Colonic mucosa (tissue), 4 donors: Measurements from ENCODE around the gene DHRS4. TPM values are rescaled to one million over a fixed set of nuclear protein-coding genes. Genes with fewer than 3 reads are reported as not detected.

Experiments
- DNase-seq: peaks from one replicate; pipeline ENCODE4 v3.0.0-alpha.2; 2020
- H3K27ac ChIP-seq: fragments of 200-600 bp; one replicate; pipeline ENCODE4 v1.8.0; 2021
- H3K27me3 ChIP-seq: fragments of 200-600 bp; one replicate; pipeline ENCODE4 v1.8.0; 2021
- H3K36me3 ChIP-seq: fragments of 200-600 bp; one replicate; pipeline ENCODE4 v1.8.0; 2021
- H3K4me1 ChIP-seq: fragments of 200-600 bp; one replicate; pipeline ENCODE4 v1.8.0; 2021; ENCODE audit warnings: mild to moderate bottlenecking
- H3K4me3 ChIP-seq: fragments of 200-600 bp; one replicate; pipeline ENCODE4 v1.8.0; 2021
- H3K9ac ChIP-seq, 2 donors: one replicate each; pipeline ENCODE4 v1.7.0; 2013; ENCODE audit warnings: control low read depth in 2 of 2, low read depth in 2 of 2, low read length in 2 of 2
- H3K9me3 ChIP-seq: fragments of 200-600 bp; one replicate; pipeline ENCODE4 v1.8.0; 2021
- CTCF ChIP-seq: fragments of 200-600 bp; IDR thresholded peaks from one replicate; pipeline ENCODE4 v1.8.0; 2022; ENCODE audit warnings: antibody characterized with exemption, mild to moderate bottlenecking
- intact Hi-C: fragments of 100-400 bp; cut with DNase I; formaldehyde crosslinking; loops from one replicate; pipeline ENCODE4 v1.14.1; 2022
- total RNA-seq, 2 donors: library from RNA; stranded (reverse); fragmentation: NEBNext Ultra II Directional in 1 of 2; extraction: Animal tissue kit (Norgen Biotek cat#: 25700) in 1 of 2; gene quantifications; one replicate each; pipeline ENCODE4 v1.2.1, GENCODE V29; 2021
- donor health status: healthy.
- donor health status: DM: no; HTN: no; CAD: no.
- donor health status: DM: no; HTN: no; CAD: no.

DHRS4 gene
- total RNA-seq, result 10 to 100 TPM; 34.0 to 74.4 TPM

DNA sequence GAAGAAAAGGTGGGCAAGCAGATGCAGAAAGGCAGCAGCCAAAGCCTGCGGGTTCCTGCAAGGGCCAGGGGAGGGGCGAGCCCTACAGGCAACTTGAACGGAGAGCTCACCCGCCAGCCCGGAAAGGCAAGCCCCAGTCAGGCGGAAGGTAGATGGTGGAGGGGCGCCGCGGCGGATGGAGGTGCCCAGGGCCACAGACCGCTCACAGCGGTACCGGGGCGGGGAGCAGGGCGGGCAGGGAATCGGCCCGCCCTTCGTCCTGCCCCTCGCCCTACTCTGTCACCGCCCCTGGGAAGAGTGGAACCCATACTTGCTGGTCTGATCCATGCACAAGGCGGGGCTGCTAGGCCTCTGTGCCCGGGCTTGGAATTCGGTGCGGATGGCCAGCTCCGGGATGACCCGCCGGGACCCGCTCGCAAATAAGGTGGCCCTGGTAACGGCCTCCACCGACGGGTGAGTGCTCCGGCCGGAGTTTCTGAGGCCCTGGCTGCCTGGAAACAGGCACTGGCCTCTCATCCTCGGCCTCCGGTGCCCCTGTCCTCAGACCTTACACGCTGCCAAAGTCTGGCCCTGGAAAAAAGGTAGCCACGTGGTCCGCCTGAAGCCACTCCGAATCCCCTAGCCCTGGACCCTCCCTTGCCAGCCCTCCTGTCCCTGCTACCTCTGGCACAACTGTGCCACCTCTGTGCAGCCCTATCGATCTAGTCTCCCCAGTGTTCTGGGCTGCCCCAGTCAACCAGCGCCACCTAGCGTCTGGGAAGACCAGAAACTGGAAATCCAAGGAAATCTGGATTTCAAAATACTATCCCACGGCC is at the start of gene DHRS4:
TSS of gene DHRS4 (plus strand) at position 307 of the 815 bp plus-strand sequence. CDS start at position 326, 19 bp downstream.
- TF ChIP-seq CTCF, result peak; percentile 94
- H3K27me3 ChIP-seq, result no peaks in the 10 kb centered on the region
- no peaks in the 10 kb centered on the region for H3K4me1 ChIP-seq
- peak; percentile 91 for DNase-seq
- H3K27ac ChIP-seq, result peak within 1 kb of the TSS; percentile 81
- intact Hi-C loops, result no loop called here
- peak within 1 kb of the TSS; percentile 85 to 92 for H3K9ac ChIP-seq
- H3K36me3 ChIP-seq, result no peaks in the 10 kb centered on the region
- peak within 1 kb of the TSS; percentile 79 for H3K4me3 ChIP-seq
- H3K9me3 ChIP-seq, result no peaks in the 10 kb centered on the region

DNA sequence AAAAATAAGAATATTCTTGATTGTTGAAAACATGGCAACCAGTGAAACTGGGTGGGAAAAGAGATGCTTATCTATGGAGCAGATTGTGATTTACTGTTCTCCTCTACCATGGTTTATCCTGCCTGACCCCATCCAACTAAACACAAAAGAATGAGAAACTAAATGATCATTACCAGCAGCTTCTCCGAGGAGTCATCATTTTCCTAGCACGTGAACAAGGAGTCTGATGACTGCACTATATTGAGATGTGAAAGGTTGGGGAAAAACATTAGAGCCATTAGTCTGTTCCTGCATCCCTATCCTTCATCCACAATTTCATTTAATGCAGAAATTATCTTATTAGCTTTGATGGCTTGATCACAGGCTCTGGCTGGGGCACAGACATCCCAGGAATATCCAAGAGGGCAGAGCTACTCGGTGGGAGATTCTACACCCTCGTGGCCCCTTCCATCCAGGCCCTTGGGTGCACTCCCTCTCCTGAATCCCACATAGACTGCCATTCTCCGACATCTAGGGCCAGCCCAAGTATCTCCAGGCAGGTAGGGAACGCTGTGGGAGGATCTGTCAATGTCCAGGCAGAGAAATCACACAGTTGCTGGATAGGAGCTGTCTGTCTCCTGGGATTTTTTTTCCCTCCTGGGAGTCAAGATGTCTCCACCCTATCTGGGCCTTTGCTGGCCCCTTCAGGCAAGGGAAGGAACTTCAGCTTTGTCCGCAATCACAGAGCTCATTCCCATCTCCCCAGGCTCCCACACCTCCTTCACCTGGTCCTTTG is 43.3 kb upstream of the DHRS4 start:
- H3K27me3 ChIP-seq, result no peaks in the 10 kb centered on the region
- H3K36me3 ChIP-seq, result no peaks in the 10 kb centered on the region
- peak; percentile 73 for TF ChIP-seq CTCF
- no peaks in the 10 kb centered on the region for H3K9me3 ChIP-seq
- no peaks in the 10 kb centered on the region for H3K4me1 ChIP-seq
- DNase-seq, result peak; percentile 64
- no peak overlapping the region for H3K9ac ChIP-seq
- no peak overlapping the region for H3K4me3 ChIP-seq
- intact Hi-C loops, result loop anchor here (5.0 kb wide), 2 partner anchors 183 to 318 kb away; no protein-coding TSS in a partner anchor
- no peak overlapping the region for H3K27ac ChIP-seq

DNA sequence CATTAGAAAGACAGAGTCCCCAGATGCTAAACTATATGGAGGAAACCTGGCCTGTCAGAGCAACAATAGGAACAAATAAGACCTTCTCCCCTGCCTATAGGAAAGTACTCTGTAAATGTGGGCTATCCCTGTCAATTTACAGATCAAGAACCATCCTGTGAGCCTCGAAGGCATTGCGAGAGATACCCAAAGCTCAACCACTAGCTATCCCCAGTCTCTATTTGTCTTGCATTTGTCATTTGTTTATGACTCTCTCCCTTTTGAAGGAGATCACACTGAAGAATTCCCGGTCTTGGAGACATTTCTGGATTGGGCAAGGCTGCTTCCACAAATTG is 42.7 kb upstream of the DHRS4 start:
- Histone ChIP-seq H3K36me3 (no peaks in the 10 kb centered on the region), H3K27ac (no peak overlapping the region), H3K27me3 (no peaks in the 10 kb centered on the region), H3K4me3 (no peak overlapping the region), H3K9ac (no peak overlapping the region), H3K9me3 (no peaks in the 10 kb centered on the region), H3K4me1 (no peaks in the 10 kb centered on the region)
- no peak for DNase-seq
- intact Hi-C loops, result loop anchor here (5.0 kb wide), 2 partner anchors 184 to 319 kb away; no protein-coding TSS in a partner anchor
- TF ChIP-seq CTCF, result no peak

DNA sequence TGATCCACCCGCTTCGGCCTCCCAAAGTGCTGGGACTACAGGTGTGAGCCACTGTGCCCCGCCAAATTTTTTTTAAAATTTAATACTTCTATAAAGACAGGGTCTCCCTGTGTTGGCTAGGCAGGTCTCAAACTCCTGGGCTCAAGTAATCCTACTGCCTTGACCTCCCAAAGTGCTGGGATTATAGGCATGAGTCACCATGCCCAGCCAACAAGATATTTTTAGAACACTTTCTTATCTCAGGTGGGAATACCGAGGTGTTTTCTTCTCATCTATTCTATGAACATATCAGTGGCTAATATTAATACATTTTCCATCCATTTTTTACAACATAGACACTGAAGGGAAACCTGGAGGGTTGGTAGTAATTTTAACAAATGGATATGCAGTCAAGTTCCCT is 38.0 kb upstream of the DHRS4 start:
- intact Hi-C loops, result no loop called here
- no peak overlapping the region for H3K27ac ChIP-seq
- no peaks in the 10 kb centered on the region for H3K27me3 ChIP-seq
- no peak for DNase-seq
- no peak overlapping the region for H3K9ac ChIP-seq
- no peaks in the 10 kb centered on the region for H3K9me3 ChIP-seq
- H3K4me3 ChIP-seq, result no peak overlapping the region
- TF ChIP-seq CTCF, result no peak
- no peaks in the 10 kb centered on the region for H3K4me1 ChIP-seq
- H3K36me3 ChIP-seq, result no peaks in the 10 kb centered on the region

DNA sequence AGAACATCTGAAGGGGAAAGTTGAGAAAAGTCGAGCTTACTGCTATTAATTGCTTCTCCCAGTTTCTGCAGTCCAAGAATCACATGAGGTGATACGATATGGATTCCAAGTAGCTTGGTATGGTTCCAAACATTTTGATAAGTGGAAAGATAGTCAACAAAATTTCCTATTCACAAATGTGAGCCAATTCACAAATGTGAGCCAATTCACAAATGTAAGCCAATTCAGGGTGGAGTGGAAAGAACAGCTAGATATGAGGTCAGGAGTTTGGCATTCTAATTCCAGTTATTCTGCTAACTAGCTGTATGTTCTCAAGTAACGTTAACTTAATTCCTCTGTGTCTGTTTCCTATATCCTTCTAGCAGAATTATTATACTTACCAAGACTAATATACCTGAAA is 37.6 kb upstream of the DHRS4 start:
- Histone ChIP-seq H3K9ac (no peak overlapping the region), H3K4me3 (no peak overlapping the region), H3K36me3 (no peaks in the 10 kb centered on the region), H3K4me1 (no peaks in the 10 kb centered on the region), H3K9me3 (no peaks in the 10 kb centered on the region), H3K27me3 (no peaks in the 10 kb centered on the region), H3K27ac (no peak overlapping the region)
- intact Hi-C loops, result no loop called here
- TF ChIP-seq CTCF, result no peak
- no peak for DNase-seq
